ENCODE results near the gene NKD2.

Gene NKD2

DNA sequence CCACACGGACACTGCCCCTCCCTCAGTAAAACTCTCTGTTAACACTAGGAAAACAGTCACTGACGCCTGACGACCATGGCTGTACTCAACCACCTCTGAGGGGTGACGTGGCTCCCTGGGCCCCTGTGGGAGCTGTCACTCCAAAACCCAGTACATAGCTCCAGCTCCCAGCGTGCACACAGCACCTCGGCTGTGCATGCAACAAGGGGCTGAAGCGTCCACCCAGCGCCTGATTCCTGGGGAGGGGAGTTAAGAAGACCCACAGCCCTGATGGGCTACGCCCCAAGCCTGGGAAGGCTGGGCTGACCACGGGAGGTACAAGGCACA lies 66.9 kb downstream of the NKD2 start:
- Histone ChIP-seq H3K27me3 (replicated peaks) (no peaks in the 10 kb centered on the region), H3K27ac (no peak overlapping the region), H3K4me3 (ENCODE audit: low read depth, low read length) (no peak overlapping the region), H3K36me3 (replicated peaks) (no peaks in the 10 kb centered on the region)
- DNase-seq: no peak
- no peak for TF ChIP-seq CTCF (IDR thresholded peaks at IDR 0.05; ENCODE audit: low read depth, low read length, missing control alignments)
- in situ Hi-C loops (cut with HindIII; ENCODE audit: low pct_ligation_motif_present, low sequenced_read_pairs): no loop called here

- in situ Hi-C loops (cut with HindIII; ENCODE audit: low pct_ligation_motif_present, low sequenced_read_pairs): no loop called here
- Histone ChIP-seq H3K27me3 (replicated peaks) (no peaks in the 10 kb centered on the region), H3K36me3 (replicated peaks) (no peaks in the 10 kb centered on the region)
Observed at GRCh38 chr5:1075931-1076330, 67.3 kb downstream of the NKD2 start.

GRCh38 chr5:1076406-1076805 lies 67.8 kb downstream of the NKD2 start:
- no peak for DNase-seq
- no peak for TF ChIP-seq CTCF (IDR thresholded peaks at IDR 0.05; ENCODE audit: low read depth, low read length, missing control alignments)
- Histone ChIP-seq H3K4me3 (ENCODE audit: low read depth, low read length) (no peak overlapping the region), H3K27me3 (replicated peaks) (no peaks in the 10 kb centered on the region), H3K27ac (no peak overlapping the region), H3K36me3 (replicated peaks) (no peaks in the 10 kb centered on the region)
- in situ Hi-C loops (cut with HindIII; ENCODE audit: low pct_ligation_motif_present, low sequenced_read_pairs): no loop called here

More at GRCh38 chr5:1075931-1076330, 67.3 kb downstream of the NKD2 start:
- no peak overlapping the region for H3K4me3 ChIP-seq (ENCODE audit: low read depth, low read length)
- no peak overlapping the region for H3K27ac ChIP-seq
- DNase-seq: no peak
- no peak for TF ChIP-seq CTCF (IDR thresholded peaks at IDR 0.05; ENCODE audit: low read depth, low read length, missing control alignments)

DNA sequence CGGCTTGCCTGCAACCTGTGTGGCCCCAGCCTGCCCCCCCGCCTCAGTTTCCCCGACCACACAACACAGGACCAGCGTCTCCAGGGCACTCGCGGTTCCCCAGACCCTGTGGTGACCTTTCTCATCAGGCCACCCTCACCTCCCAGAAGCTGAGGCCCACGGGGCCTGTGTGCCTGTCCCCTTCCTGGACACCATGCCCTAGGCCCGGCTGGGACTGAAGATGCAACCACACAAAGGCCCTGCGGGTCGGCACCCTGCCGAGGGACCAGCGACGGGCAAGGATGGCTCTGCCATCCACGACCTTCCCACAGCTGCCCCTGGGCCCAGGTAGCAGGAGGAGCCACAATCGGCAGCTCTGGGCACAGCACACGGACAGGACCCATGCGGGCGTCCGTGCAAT lies 68.4 kb downstream of the NKD2 start:
- DNase-seq: no peak
- TF ChIP-seq CTCF (IDR thresholded peaks at IDR 0.05; ENCODE audit: low read depth, low read length, missing control alignments): no peak
- no peak overlapping the region for H3K27ac ChIP-seq
- no peak overlapping the region for H3K4me3 ChIP-seq (ENCODE audit: low read depth, low read length)
- no peaks in the 10 kb centered on the region for H3K27me3 ChIP-seq (replicated peaks)
- H3K36me3 ChIP-seq (replicated peaks): no peaks in the 10 kb centered on the region
- in situ Hi-C loops (cut with HindIII; ENCODE audit: low pct_ligation_motif_present, low sequenced_read_pairs): no loop called here

DNA sequence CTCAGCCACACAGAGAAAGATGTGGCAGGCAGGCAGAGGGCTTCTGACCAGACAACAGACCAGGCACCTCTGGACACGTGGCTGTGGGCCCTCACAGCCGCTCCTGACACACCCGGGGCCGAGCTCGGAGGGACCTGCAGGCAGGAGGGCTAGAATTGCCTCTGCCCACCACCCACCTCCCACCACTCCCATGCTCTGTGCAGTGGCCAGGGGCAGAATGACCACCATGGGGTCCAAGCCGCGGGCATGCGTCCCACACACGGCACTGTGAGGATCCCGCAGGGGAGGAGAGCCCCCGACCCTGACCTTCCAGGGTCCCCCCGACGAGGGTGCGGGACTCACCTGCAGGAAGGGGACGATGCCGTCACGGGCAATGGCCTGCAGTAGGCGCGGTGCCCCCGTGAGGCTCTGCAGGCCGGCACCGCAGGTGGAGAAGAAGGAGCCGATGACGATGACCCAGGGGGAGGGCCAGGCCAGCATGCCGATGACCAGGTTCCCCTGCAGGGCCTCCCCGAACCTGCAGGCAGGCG lies 69.0 kb downstream of the NKD2 start:
- no peak overlapping the region for H3K27ac ChIP-seq
- H3K4me3 ChIP-seq (ENCODE audit: low read depth, low read length): no peak overlapping the region
- no peak for TF ChIP-seq CTCF (IDR thresholded peaks at IDR 0.05; ENCODE audit: low read depth, low read length, missing control alignments)
- no peak for DNase-seq
- no peaks in the 10 kb centered on the region for H3K36me3 ChIP-seq (replicated peaks)
- no peaks in the 10 kb centered on the region for H3K27me3 ChIP-seq (replicated peaks)
- in situ Hi-C loops (cut with HindIII; ENCODE audit: low pct_ligation_motif_present, low sequenced_read_pairs): no loop called here

DNA sequence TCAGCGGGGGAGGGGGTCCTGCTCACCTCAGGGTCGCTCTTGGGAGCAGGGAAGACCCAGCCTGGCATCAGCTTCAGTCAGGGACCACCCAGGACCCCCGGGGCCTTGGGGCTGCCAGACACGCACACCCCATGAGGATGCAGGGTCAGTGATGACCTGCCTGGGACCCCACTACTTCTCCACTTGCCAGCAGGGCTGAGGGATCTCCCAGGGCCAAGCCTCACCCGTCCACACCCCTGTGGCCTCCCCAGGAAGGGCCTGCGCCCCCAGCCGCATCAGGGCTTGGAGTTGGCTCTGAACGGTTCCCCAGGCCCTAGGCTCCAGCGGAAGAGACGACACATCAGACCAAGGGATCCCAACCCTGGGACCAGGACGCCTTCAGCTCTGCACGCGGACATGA lies 69.6 kb downstream of the NKD2 start:
- no peaks in the 10 kb centered on the region for H3K36me3 ChIP-seq (replicated peaks)
- DNase-seq: no peak
- no peak for TF ChIP-seq CTCF (IDR thresholded peaks at IDR 0.05; ENCODE audit: low read depth, low read length, missing control alignments)
- in situ Hi-C loops (cut with HindIII; ENCODE audit: low pct_ligation_motif_present, low sequenced_read_pairs): no loop called here
- H3K4me3 ChIP-seq (ENCODE audit: low read depth, low read length): no peak overlapping the region
- no peaks in the 10 kb centered on the region for H3K27me3 ChIP-seq (replicated peaks)
- no peak overlapping the region for H3K27ac ChIP-seq
